ES-I3 (cell line): Measurements from ENCODE around the gene CATSPER2.
"Not testable (repeated sequence)": the region's sequence is repeated elsewhere in the genome, so short reads cannot be mapped to it uniquely, and the experiment has no call there.

Experiments used
- H3K36me3 ChIP-seq: 2 replicates; pipeline ENCODE4 v1.6.1; 2013; ENCODE audit warnings: mild to moderate bottlenecking, low read length, control low read depth, moderate library complexity; ENCODE audit not compliant: insufficient read depth
- H3K4me1 ChIP-seq: 2 replicates; pipeline ENCODE4 v1.6.1; 2013; ENCODE audit warnings: mild to moderate bottlenecking, control low read depth, low read length; ENCODE audit not compliant: insufficient read depth
- H3K9ac ChIP-seq: 2 replicates; pipeline ENCODE4 v1.6.1; 2013; ENCODE audit warnings: low read depth, mild to moderate bottlenecking, low read length, moderate library complexity
- H3K9me3 ChIP-seq: 2 replicates; pipeline ENCODE4 v1.6.1; 2013; ENCODE audit warnings: mild to moderate bottlenecking, low read length, moderate library complexity; ENCODE audit not compliant: control insufficient read depth, insufficient read depth

Gene CATSPER2

DNA sequence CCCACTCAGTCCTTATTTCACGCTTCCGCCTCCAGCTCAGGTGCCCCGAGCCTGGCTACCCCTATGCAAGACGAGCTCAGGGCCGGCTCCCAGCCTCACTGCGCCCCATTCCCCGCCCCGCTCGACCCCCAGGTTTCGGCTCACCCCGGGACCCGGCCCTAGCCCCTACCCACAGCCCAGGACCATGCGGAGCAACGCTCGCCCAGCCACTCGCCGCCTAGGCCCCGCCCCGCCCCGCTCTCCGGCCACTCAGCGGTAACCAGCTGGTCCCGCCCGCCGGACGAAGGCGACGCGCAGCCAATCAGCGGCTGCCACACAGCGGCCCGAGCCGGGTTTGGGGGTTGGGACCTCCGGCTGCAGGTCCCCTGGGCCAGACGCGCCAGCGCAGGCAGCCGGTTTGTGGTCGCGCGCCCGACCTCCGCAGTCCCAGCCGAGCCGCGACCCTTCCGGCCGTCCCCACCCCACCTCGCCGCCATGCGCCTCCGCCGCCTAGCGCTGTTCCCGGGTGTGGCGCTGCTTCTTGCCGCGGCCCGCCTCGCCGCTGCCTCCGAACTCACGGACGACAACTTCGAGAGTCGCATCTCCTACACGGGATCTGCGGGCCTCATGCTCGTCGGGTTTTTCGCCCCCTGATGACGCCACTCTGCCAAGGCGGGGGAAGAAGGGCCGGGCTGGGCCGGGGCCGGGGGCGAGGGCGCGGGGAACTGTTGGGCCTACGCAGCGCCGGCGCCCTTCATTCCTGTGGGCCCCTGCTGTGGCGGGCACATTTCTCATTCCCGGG, at the start of gene CATSPER2:
Gene CATSPER2, minus strand, starts transcription at position 196 of the 781 bp plus-strand sequence. CDS start 783 bp downstream, outside the sequence.
- H3K9ac ChIP-seq = no peak within 1 kb of the TSS
- no peaks in the 10 kb centered on the region for H3K4me1 ChIP-seq
- H3K36me3 ChIP-seq = no peaks in the 10 kb centered on the region
- no peaks in the 10 kb centered on the region for H3K9me3 ChIP-seq

GRCh38 chr15:43693148-43694022, 44.7 kb upstream of the CATSPER2 start, which contains the start of gene CKMT1A:
Gene CKMT1A, plus strand, starts transcription at chr15:43693859. Its CDS starts 192 bp downstream, at chr15:43694051.
- H3K36me3 ChIP-seq, H3K4me1 ChIP-seq, H3K9me3 ChIP-seq, H3K9ac ChIP-seq: not testable (repeated sequence)

- not testable (repeated sequence) for H3K9ac ChIP-seq, H3K4me1 ChIP-seq, H3K36me3 ChIP-seq, H3K9me3 ChIP-seq
These were observed 44.0 kb upstream of the CATSPER2 start for GRCh38 chr15:43692679-43693078.

DNA sequence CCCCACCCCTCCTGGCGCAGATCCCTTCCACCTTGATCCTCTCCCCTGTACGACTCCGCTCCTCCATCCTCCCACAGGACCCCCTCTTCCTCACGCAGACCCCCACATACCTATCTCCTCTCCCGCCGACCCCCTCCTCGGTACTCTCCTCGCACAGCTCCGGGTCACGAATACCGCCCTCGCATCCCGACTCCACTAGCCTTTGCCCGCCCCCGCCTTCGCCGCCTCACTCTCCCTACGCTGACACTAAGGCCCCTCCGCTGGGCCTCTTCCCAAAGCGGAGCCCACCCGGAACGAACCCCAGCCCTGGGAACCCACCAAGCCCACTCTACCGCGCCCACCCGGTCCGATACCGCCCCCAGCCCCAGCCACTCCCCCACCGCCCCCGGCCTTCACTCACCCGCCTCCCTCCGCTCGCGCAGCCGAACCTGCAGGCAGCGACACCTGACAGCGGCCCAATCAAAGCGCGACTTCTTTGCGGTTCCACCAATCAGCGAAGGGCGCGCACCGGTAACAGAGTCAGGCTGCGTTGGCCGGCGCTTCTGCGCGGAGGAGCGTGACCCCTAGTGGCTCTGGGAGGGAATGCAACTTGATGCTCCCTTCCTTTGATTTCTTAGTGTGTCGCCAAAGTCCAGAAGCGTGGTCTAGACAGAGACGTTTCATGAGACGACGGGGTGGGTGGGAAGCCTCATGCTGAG, 41.1 kb upstream of the CATSPER2 start:
- not testable (repeated sequence) for H3K4me1 ChIP-seq, H3K9ac ChIP-seq, H3K36me3 ChIP-seq, H3K9me3 ChIP-seq

GRCh38 chr15:43674175-43674574, 25.5 kb upstream of the CATSPER2 start:
- H3K4me1 ChIP-seq, H3K9me3 ChIP-seq, H3K9ac ChIP-seq, H3K36me3 ChIP-seq: not testable (repeated sequence)

- H3K9ac ChIP-seq, H3K9me3 ChIP-seq, H3K4me1 ChIP-seq, H3K36me3 ChIP-seq: not testable (repeated sequence)
These were observed 17.5 kb upstream of the CATSPER2 start for GRCh38 chr15:43666177-43666576.

DNA sequence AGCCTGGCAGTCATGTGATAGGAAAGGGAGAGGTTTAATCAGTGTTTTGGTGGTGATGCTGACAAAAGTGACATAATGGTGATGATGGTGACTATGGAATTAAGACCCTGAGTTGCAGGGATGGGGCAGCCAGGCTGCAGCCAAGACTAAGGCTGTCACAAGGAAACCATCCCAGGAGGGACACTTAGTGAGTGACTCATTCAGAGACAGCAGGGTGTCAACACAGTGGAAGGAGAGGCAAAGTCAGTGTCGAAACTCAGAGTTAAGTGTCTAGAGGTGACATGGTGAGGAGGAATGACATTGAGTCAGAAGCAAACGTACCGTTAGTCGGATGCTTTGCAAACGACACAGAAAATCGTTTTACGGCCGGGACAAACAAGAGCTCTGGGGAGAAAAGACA, 14.7 kb upstream of the CATSPER2 start:
- not testable (repeated sequence) for H3K36me3 ChIP-seq, H3K9ac ChIP-seq, H3K4me1 ChIP-seq, H3K9me3 ChIP-seq

DNA sequence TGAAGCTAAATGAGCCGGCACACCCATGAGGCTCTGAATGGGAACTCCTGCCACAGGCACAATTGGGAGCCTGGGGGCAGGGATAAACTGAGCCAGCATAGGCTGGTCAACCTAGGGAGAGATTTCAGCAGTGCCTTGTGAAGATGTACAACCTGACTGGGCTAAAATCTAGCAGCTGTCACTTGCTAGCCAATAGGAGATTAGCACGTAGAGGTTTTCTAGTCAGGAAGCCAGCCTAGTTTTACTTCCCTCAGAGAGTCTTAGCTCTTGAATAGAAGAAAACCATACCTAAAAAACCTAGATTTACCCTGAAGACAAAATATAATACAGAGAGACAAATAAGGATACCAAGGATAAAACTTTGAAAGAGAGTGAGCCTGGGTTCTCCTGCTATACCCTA, 13.6 kb upstream of the CATSPER2 start:
- H3K4me1 ChIP-seq, H3K9me3 ChIP-seq, H3K9ac ChIP-seq, H3K36me3 ChIP-seq: not testable (repeated sequence)

- not testable (repeated sequence) for H3K4me1 ChIP-seq, H3K9me3 ChIP-seq, H3K36me3 ChIP-seq, H3K9ac ChIP-seq
These were observed 11.1 kb upstream of the CATSPER2 start for GRCh38 chr15:43659727-43660126.

DNA sequence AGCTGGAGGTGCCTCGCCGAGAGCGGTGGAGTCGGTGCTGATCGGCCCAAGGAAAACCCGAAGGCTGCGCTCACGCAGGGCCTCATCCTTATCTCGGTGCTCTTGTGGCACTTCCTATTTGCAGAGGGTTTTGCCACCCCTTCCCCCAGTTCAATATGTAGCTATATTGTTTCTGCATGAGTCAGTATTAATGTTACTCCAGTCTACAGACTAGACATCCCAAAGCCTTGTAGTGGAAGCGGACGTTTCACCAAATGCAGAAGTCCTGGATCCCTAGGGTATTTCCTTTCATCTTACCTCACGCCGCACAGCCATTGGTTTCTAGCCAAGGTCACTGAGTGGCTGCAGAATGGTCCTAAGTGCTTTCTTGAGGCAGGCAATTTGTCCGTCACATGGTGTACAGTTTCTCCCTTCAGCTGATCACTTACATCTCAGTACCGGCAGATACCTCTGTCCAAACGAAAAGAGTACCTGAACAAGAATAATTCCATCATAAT, 834 bp upstream of the CATSPER2 start:
- not testable (repeated sequence) for H3K9me3 ChIP-seq, H3K36me3 ChIP-seq, H3K9ac ChIP-seq, H3K4me1 ChIP-seq

DNA sequence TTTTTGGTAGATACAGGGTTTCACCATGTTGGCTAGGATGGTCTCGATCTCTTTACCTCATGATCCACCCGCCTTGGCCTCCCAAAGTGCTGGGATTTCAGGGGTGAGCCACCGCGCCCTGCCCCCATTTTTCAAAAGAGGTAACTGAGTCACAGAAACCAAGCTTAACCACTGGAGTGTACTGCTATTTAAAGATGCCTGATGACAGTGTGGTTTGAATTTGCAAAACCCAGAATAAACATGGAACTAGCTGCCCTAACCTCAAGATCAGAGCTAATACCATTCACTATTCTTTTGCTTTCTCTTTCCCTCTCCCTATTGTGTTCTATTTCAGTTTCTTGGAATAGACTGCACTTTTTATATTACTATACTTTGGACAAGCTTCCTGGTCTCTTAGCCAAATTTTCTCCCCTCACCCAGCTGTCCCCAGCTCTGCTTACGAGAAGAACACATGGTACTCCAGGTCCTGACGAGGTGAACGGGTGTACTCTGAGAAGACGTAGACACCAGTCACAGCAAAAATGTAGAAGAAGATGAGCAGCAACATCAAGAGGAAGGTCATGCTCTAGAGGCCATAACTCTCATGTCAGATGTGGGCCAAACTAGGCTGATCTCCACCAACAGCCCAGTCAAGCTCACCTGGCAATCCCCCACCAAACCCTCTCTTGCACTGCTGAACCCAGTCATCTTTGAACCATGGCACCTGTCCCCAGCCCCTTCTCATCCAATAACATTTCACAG, 10.0 kb downstream of the CATSPER2 start:
- not testable (repeated sequence) for H3K36me3 ChIP-seq, H3K9me3 ChIP-seq, H3K9ac ChIP-seq, H3K4me1 ChIP-seq

GRCh38 chr15:43626937-43627336, 21.7 kb downstream of the CATSPER2 start:
- H3K4me1 ChIP-seq = not testable (repeated sequence)

DNA sequence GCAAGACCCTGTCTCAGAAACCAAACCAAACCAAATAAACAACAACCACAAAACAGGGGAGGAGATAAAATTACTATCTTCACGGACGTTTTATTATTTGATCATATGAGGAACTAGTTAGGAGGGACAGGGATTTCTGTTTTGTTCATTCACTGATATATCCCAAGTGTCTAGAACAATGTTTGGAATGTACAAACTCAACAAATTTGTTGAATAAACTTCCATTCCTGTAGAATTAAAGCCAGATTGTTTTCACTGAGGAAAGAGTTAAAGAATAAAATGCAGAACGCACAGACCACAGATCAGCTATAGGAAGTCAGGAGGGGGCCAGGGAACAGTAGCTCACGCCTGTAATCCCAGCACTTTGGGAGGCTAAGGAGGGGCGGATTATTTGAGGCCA, 23.5 kb downstream of the CATSPER2 start:
- Histone ChIP-seq H3K4me1 (no peaks in the 10 kb centered on the region), H3K9ac (no peak overlapping the region), H3K36me3 (no peaks in the 10 kb centered on the region), H3K9me3 (no peaks in the 10 kb centered on the region)

More at GRCh38 chr15:43626937-43627336, 21.7 kb downstream of the CATSPER2 start:
- not testable (repeated sequence) for H3K36me3 ChIP-seq, H3K9me3 ChIP-seq, H3K9ac ChIP-seq
